Measurements from ENCODE around the gene MRC2.

The MRC2 gene

DNA sequence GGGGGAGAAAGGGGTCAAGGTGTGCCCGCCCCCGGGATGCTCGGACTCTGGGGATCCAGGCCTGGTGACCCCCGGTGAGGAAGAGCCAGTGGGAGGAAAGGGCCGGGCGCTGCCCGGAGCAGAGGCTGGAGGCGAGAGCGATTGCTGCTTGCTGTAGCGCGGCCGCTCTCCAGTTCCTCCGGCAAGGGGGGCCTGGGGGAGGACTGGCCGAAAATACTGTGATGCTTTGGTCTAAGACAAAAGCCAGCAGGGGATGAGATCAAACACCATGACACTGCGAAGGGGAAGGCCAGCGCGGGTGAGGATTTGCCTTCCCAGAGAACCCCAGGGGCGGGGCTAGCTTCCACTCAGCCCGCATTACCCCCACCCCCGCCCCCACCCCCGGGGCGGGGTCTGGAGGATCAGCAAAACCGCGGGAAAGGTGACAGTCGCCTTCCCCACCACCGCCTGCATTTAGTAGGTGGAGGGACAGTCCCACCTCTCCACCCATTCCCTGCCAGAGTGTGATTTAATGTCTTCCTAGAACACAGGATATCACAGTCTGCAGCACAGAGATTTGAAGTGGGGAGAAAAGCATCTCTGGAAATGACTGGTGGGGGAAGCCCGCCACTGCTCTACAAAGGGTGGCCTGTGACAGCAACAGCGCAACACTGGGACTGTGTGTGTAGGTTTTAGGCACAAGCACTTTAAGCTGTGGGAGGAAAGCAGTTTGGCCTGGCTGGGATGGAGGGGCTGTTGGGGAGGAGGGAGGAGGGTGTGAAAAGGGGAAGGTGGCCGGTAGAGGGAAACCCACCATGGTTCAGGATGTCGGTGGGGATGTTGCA is 25.7 kb downstream of the MRC2 start:
- TF ChIP-seq, protein P1, sequence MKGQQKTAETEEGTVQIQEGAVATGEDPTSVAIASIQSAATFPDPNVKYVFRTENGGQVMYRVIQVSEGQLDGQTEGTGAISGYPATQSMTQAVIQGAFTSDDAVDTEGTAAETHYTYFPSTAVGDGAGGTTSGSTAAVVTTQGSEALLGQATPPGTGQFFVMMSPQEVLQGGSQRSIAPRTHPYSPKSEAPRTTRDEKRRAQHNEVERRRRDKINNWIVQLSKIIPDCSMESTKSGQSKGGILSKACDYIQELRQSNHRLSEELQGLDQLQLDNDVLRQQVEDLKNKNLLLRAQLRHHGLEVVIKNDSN (IDR thresholded peaks at IDR 0.05): no peak
- TF ChIP-seq FOXM1 (IDR thresholded peaks at IDR 0.05; ENCODE audit: borderline replicate concordance, low read depth): no peak
- TF ChIP-seq, protein P2, sequence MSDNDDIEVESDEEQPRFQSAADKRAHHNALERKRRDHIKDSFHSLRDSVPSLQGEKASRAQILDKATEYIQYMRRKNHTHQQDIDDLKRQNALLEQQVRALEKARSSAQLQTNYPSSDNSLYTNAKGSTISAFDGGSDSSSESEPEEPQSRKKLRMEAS (IDR thresholded peaks at IDR 0.05): no peak
- TF ChIP-seq YY1 (IDR thresholded peaks at IDR 0.05; ENCODE audit: low read depth): no peak
- TF ChIP-seq, protein P3, sequence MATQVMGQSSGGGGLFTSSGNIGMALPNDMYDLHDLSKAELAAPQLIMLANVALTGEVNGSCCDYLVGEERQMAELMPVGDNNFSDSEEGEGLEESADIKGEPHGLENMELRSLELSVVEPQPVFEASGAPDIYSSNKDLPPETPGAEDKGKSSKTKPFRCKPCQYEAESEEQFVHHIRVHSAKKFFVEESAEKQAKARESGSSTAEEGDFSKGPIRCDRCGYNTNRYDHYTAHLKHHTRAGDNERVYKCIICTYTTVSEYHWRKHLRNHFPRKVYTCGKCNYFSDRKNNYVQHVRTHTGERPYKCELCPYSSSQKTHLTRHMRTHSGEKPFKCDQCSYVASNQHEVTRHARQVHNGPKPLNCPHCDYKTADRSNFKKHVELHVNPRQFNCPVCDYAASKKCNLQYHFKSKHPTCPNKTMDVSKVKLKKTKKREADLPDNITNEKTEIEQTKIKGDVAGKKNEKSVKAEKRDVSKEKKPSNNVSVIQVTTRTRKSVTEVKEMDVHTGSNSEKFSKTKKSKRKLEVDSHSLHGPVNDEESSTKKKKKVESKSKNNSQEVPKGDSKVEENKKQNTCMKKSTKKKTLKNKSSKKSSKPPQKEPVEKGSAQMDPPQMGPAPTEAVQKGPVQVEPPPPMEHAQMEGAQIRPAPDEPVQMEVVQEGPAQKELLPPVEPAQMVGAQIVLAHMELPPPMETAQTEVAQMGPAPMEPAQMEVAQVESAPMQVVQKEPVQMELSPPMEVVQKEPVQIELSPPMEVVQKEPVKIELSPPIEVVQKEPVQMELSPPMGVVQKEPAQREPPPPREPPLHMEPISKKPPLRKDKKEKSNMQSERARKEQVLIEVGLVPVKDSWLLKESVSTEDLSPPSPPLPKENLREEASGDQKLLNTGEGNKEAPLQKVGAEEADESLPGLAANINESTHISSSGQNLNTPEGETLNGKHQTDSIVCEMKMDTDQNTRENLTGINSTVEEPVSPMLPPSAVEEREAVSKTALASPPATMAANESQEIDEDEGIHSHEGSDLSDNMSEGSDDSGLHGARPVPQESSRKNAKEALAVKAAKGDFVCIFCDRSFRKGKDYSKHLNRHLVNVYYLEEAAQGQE (IDR thresholded peaks at IDR 0.05; ENCODE audit: low read depth): no peak
- TF ChIP-seq CEBPB (IDR thresholded peaks at IDR 0.05): no peak
- no peak for TF ChIP-seq RAD21 (IDR thresholded peaks at IDR 0.05; ENCODE audit: low read depth)
- TF ChIP-seq CREB1 (IDR thresholded peaks at IDR 0.05; ENCODE audit: low read depth): no peak
- no peak for TF ChIP-seq TEAD4 (IDR thresholded peaks at IDR 0.05)
- TF ChIP-seq TAF1 (IDR thresholded peaks at IDR 0.05; ENCODE audit: low read depth): no peak
- TF ChIP-seq TCF12 (IDR thresholded peaks at IDR 0.05; ENCODE audit: low read depth): no peak
- no peak for TF ChIP-seq EGR1 (IDR thresholded peaks at IDR 0.05)
- no peak; the same call in 1 of the 2 replicates for TF ChIP-seq ZBTB7A (IDR thresholded peaks at IDR 0.05; ENCODE audit: low read depth)
- TF ChIP-seq EP300 (IDR thresholded peaks at IDR 0.05; ENCODE audit: borderline replicate concordance): no peak
- no peak for TF ChIP-seq NFIC (IDR thresholded peaks at IDR 0.05)

DNA sequence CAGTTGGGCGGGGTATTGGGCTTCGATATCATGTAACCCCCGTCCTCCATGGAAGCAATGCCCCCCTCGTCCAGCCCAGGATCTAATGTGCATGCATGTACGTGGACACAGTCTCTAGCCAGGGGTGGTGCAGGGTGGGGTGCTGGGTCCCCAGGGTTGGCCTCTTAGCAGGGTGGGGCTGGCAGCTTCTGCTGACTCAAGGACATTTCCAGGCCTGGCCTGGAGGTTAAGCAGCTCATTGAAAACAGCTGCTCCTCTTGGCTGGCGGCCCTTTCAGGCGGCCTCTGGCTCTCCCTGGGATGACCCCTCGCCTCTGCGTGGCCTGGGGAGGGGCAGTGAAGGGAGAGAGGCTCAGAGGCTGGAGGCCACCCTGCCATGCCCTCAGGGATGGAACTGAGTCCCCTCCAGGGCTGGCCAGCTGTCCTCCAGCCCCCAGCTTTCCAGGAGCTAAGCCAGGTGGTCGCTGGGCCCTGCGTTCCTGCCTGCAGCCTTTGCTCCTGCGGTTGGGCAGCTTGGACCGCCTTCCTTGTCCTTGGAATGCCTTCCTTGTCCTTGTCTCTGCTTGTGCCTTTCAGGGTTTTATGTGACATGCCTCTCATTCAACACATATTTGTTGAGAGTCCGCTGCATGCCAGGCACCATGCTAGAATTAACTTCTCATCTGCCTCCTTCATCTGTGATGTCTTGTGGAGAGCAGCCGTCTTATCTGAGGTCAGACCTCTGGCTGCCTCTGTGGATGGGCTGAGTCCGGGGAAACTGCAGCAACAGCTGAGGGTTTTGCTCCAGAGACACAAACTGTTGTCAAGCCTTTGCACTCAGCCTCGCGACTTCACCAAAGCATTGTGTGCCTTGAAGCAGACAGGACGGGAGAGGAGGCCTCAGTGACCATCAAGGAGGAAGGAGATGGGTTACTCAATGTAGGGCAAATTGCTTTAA is 26.6 kb downstream of the MRC2 start:
- TF ChIP-seq, protein P1 (IDR thresholded peaks at IDR 0.05): no peak
- TF ChIP-seq ZBTB7A (IDR thresholded peaks at IDR 0.05; ENCODE audit: low read depth) (no peak), NFIC (IDR thresholded peaks at IDR 0.05) (no peak), RAD21 (IDR thresholded peaks at IDR 0.05; ENCODE audit: low read depth) (no peak)

DNA sequence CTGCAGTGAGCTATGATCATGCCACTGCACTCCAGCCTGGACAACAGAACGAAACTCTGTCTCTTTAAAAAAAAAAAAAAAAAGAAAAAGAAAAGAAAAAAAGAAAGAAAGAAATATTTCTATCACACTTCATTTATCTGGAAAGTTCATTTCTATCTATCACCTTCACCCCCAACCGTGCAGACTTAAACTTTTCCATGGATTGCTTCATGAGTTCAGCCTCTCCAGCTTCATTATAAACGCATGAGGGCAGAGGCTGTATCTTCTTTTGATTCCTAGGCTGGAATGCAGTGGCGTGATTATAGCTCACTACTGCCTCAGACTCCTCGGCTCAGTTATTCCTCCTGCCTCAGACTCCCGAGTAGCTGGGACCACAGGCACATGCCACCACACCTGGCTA is 28.2 kb downstream of the MRC2 start:
- TF ChIP-seq EP300 (IDR thresholded peaks at IDR 0.05; ENCODE audit: borderline replicate concordance) (no peak), TEAD4 (IDR thresholded peaks at IDR 0.05) (no peak), TCF12 (IDR thresholded peaks at IDR 0.05; ENCODE audit: low read depth) (no peak), CEBPB (IDR thresholded peaks at IDR 0.05) (no peak), TAF1 (IDR thresholded peaks at IDR 0.05; ENCODE audit: low read depth) (no peak), CREB1 (IDR thresholded peaks at IDR 0.05; ENCODE audit: low read depth) (no peak), YY1 (IDR thresholded peaks at IDR 0.05; ENCODE audit: low read depth) (no peak), FOXM1 (IDR thresholded peaks at IDR 0.05; ENCODE audit: borderline replicate concordance, low read depth) (no peak), EGR1 (IDR thresholded peaks at IDR 0.05) (no peak)
- TF ChIP-seq, protein P2 (IDR thresholded peaks at IDR 0.05): no peak
- TF ChIP-seq, protein P3 (IDR thresholded peaks at IDR 0.05; ENCODE audit: low read depth): no peak

DNA sequence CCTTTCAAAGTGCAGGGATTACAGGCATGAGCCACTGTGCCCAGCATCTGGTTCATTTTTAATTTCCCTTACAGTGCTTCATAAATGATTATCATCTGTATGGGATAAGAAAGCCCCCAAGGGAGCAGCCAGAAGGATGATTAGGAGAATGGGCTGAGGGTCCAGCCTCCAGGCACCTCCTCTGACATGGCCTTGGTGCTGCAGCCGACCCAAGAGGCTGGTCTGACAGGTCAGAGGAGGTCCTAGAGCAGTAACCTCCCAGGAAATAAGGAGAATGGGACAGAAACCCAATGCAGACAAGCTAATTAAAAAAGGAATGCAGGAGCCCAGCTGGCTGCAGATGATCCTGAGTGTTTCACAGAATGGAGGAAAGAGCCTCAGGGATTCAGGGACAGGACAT is 29.0 kb downstream of the MRC2 start:
- TF ChIP-seq EP300 (IDR thresholded peaks at IDR 0.05; ENCODE audit: borderline replicate concordance): no peak
- no peak for TF ChIP-seq RAD21 (IDR thresholded peaks at IDR 0.05; ENCODE audit: low read depth)
- TF ChIP-seq TAF1 (IDR thresholded peaks at IDR 0.05; ENCODE audit: low read depth): no peak
- no peak for TF ChIP-seq YY1 (IDR thresholded peaks at IDR 0.05; ENCODE audit: low read depth)

DNA sequence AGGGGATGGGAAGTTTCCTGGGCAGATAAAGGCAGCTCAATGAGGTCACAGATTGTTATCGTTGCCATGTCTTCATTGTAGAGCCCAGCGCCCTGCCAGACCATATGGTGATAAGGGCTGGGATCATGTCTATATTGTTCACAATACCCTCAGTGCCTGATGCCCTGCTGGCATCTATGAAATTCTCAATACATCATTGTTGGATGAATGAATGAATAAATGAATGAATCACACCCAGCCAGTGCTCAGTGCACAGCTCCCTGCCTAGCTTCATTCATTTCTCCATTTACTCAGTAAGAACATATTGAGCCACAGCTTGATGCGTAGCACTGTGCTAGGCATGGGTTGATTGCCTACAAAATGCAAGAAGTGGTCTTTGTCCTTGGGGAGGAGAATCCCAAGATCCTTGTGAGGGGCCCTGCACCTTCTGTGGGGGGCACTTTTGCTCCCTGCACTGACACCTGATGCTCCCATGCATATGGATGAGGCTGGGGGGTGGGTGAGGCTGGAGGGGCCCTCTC is 29.7 kb downstream of the MRC2 start:
- TF ChIP-seq CEBPB (IDR thresholded peaks at IDR 0.05): no peak
- TF ChIP-seq, protein P2 (IDR thresholded peaks at IDR 0.05): no peak
- TF ChIP-seq CREB1 (IDR thresholded peaks at IDR 0.05; ENCODE audit: low read depth): no peak
- no peak for TF ChIP-seq RAD21 (IDR thresholded peaks at IDR 0.05; ENCODE audit: low read depth)
- TF ChIP-seq ZBTB7A (IDR thresholded peaks at IDR 0.05; ENCODE audit: low read depth): no peak
- TF ChIP-seq TAF1 (IDR thresholded peaks at IDR 0.05; ENCODE audit: low read depth): no peak
